ENCODE measurements around the gene TGM6. TPM values are rescaled to one million over a fixed set of nuclear protein-coding genes. Genes with fewer than 3 reads are reported as not detected.

Gene TGM6
- total and polyA plus RNA-seq, 9 of the 15 experiments (the other 6 are each of a cell fraction or from before 2014, with no cell fraction given) = not detected

DNA sequence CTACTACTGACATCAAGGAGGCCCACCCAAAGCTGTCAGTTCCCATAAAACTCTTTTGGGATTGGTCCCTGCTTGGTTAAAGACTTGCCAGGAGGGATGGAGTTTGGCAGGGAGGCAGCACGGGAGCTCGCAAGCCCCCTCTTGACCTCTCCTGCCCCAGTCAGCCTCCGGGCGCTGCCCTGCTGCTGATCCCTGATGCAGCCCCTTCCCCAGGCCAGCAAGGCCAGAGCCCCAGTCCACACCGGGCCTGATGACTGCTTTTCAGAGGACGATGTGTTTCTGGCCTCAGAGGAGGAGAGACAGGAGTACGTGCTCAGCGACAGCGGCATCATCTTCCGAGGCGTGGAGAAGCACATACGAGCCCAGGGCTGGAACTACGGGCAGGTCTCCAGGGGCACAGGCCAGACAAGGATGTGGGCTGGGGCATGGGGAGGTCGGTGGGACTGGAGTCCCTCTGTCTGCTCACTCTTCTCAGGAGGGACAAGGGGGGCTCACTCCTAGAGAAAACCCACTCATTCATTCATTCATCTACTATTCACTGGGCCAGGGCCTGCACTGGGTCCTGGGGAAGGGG, 15.6 kb downstream of the TGM6 start:
- Histone ChIP-seq H4K20me1 (replicated peaks; ENCODE audit: control insufficient read depth, insufficient read depth, low read length) (no peaks in the 10 kb centered on the region), H3K4me2 (ENCODE audit: insufficient read depth, low read length) (no peak overlapping the region), H3K9me3 (replicated peaks; ENCODE audit: control insufficient read depth, insufficient read depth, low read depth, low read length) (no peaks in the 10 kb centered on the region), H3K9ac (ENCODE audit: insufficient read depth in 1 of 2, low read depth in 2 of 2, low read length in 2 of 2) (no peak overlapping the region), H2AFZ (ENCODE audit: low read depth, low read length) (no peak overlapping the region), H3K4me3 (no peak overlapping the region), H3K36me3 (ENCODE audit: control insufficient read depth, insufficient read depth, low read length) (no peaks in the 10 kb centered on the region), H3K27me3 (ENCODE audit: control insufficient read depth in 2 of 2, insufficient read depth in 2 of 2, low read length in 2 of 2) (peaks cover 6 to 35% of the 10 kb centered on the region in 2 experiments; a peak in 3 of 5 replicates), H3K79me2 (ENCODE audit: control insufficient read depth, insufficient read depth, low read length) (no peaks in the 10 kb centered on the region), H3K4me1 (replicated peaks in 1 of 2; ENCODE audit: control insufficient read depth in 2 of 2, insufficient read depth in 2 of 2, low read length in 2 of 2) (no peaks in the 10 kb centered on the region), H3K27ac (ENCODE audit: extremely low read depth, low read depth, low read length) (no peak overlapping the region), H3K9me1 (ENCODE audit: control insufficient read depth, insufficient read depth, low read length) (no peaks in the 10 kb centered on the region)
- DNase-seq (ENCODE audit: extremely low read depth in 1 of 4, low spot score in 3 of 4) (no peak), ATAC-seq (no peak), FAIRE-seq (no peak)
- POLR2A ChIA-PET = no interaction called here
- TF ChIP-seq FOXK1 (CRISPR knock-in tag; IDR thresholded peaks at IDR 0.05; ENCODE audit: borderline replicate concordance) (no peak), GATA2 (CRISPR knock-in tag; IDR thresholded peaks at IDR 0.05) (no peak), SMC3 (conservative IDR thresholded peaks at IDR 0.05; ENCODE audit: insufficient read depth, low read depth, low read length) (no peak), NFXL1 (CRISPR knock-in tag; IDR thresholded peaks at IDR 0.05) (no peak), ZFX (CRISPR knock-in tag; IDR thresholded peaks at IDR 0.05) (no peak), HMGN3 (IDR thresholded peaks at IDR 0.05; ENCODE audit: borderline replicate concordance, extremely low read depth, insufficient read length, low read depth, low read length) (no peak), KLF13 (tag; IDR thresholded peaks at IDR 0.05; ENCODE audit: borderline replicate concordance, low read depth) (no peak), DDX20 (tag; IDR thresholded peaks at IDR 0.05; ENCODE audit: low read depth) (no peak), ZNF212 (CRISPR knock-in tag; IDR thresholded peaks at IDR 0.05) (no peak), TCFL5 (CRISPR knock-in tag; conservative IDR thresholded peaks at IDR 0.05) (no peak)
- TF ChIP-seq, protein P1, sequence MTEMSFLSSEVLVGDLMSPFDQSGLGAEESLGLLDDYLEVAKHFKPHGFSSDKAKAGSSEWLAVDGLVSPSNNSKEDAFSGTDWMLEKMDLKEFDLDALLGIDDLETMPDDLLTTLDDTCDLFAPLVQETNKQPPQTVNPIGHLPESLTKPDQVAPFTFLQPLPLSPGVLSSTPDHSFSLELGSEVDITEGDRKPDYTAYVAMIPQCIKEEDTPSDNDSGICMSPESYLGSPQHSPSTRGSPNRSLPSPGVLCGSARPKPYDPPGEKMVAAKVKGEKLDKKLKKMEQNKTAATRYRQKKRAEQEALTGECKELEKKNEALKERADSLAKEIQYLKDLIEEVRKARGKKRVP (CRISPR knock-in tag; IDR thresholded peaks at IDR 0.05) = no peak
- in situ Hi-C loops (cut with MboI) (no loop called here), intact Hi-C loops (cut with micrococcal nuclease) (no loop called here)
- BruUV-seq (replicated peaks) = no TSS peak
- CTCF ChIA-PET (ENCODE audit: low intra/inter-chr PET ratio) = no interaction called here
- WGBS (ENCODE audit: insufficient coverage, low coverage, missing lambda C conversion rate) = 0% methylated on average over 6 of the region's 14 CpGs

All from K562 (cell line).